HG02642 (cell line): Measurements from ENCODE around the gene GAS2L2.
A peak's percentile ranks its signal among the peaks of the same experiment; 100 is the strongest.
"Not testable (repeated sequence)": the region's sequence is repeated elsewhere in the genome, so short reads cannot be mapped to it uniquely, and the experiment has no call there.

ENCODE experiments used
- ATAC-seq: cut with Tn5 transposase; IDR thresholded peaks from one replicate; pipeline ENCODE4 v1.9.1; 2021; ENCODE audit warnings: mild to moderate bottlenecking; ENCODE audit not compliant: unreplicated experiment, poor library complexity

GAS2L2 gene

GRCh38 chr17:35773679-35774425 lies 20.8 kb upstream of the GAS2L2 start:
- ATAC-seq = no peak

GRCh38 chr17:35773129-35773528 lies 20.1 kb upstream of the GAS2L2 start:
- no peak for ATAC-seq

GRCh38 chr17:35769895-35770486 lies 17.0 kb upstream of the GAS2L2 start:
- ATAC-seq = no peak

- no peak for ATAC-seq
Measured at GRCh38 chr17:35768797-35769196, 15.8 kb upstream of the GAS2L2 start.

- ATAC-seq = no peak
Measured at GRCh38 chr17:35766903-35767510, 14.0 kb upstream of the GAS2L2 start.

GRCh38 chr17:35766489-35766877 lies 13.4 kb upstream of the GAS2L2 start:
- ATAC-seq = no peak

- no peak for ATAC-seq
Measured at GRCh38 chr17:35765756-35766488, 12.9 kb upstream of the GAS2L2 start.

- ATAC-seq = no peak
Measured at GRCh38 chr17:35765086-35765710, 12.2 kb upstream of the GAS2L2 start.

- peak; percentile 93 for ATAC-seq
Measured at GRCh38 chr17:35764123-35764991, 11.3 kb upstream of the GAS2L2 start.

GRCh38 chr17:35763767-35764122 lies 10.7 kb upstream of the GAS2L2 start:
- ATAC-seq = no peak

GRCh38 chr17:35761601-35762000 lies 8.6 kb upstream of the GAS2L2 start:
- ATAC-seq = no peak

GRCh38 chr17:35760587-35760986 lies 7.5 kb upstream of the GAS2L2 start, which contains the start of gene C17orf50:
TSS of gene C17orf50 (plus strand) at chr17:35760887. CDS start at chr17:35760942, 55 bp downstream.
- ATAC-seq = no peak

GRCh38 chr17:35757243-35757642 lies 4.2 kb upstream of the GAS2L2 start:
- ATAC-seq = no peak

- ATAC-seq = no peak
Measured at GRCh38 chr17:35752471-35752870, 568 bp downstream of the GAS2L2 start.

GRCh38 chr17:35751541-35751940 lies 1.5 kb downstream of the GAS2L2 start:
- not testable (repeated sequence) for ATAC-seq

GRCh38 chr17:35750526-35751395 lies 2.3 kb downstream of the GAS2L2 start:
- ATAC-seq = no peak

GRCh38 chr17:35749560-35750412 lies 3.3 kb downstream of the GAS2L2 start:
- ATAC-seq = no peak

- no peak for ATAC-seq
Measured at GRCh38 chr17:35748979-35749378, 4.1 kb downstream of the GAS2L2 start.
